Cardiac muscle cell (in vitro differentiated cells and primary cell): ENCODE measurements around the gene ZNF207. TPM values are rescaled to one million over a fixed set of nuclear protein-coding genes. Genes with fewer than 3 reads are reported as not detected.
"Not testable (repeated sequence)": the region's sequence is repeated elsewhere in the genome, so short reads cannot be mapped to it uniquely, and the experiment has no call there.

Experiments
- DNase-seq, 2 donors: peaks; one replicate each; pipeline versions ENCODE4 v3.0.0 to v3.0.0-alpha.2; 2010 to 2017; ENCODE audit warnings: low read depth in 1 of 2, low spot score in 1 of 2
- H3K27ac ChIP-seq: fragments of 200-600 bp; sonication (generic); 2 replicates; pipeline ENCODE4 v1.5.1; 2016
- H3K27me3 ChIP-seq: fragments of 200-600 bp; sonication (generic); 2 replicates; pipeline ENCODE4 v1.6.0; 2016; ENCODE audit warnings: control low read depth
- H3K36me3 ChIP-seq: fragments of 200-600 bp; sonication (generic); 2 replicates; pipeline ENCODE4 v1.5.1; 2016; ENCODE audit warnings: control low read depth
- H3K4me1 ChIP-seq: fragments of 200-600 bp; sonication (generic); 2 replicates; pipeline ENCODE4 v1.8.1; 2017; ENCODE audit warnings: low read depth, mild to moderate bottlenecking, mixed run types
- H3K4me3 ChIP-seq: fragments of 200-600 bp; sonication (generic); 2 replicates; pipeline ENCODE4 v1.5.1; 2016; ENCODE audit warnings: mild to moderate bottlenecking
- H3K9me3 ChIP-seq: fragments of 200-600 bp; sonication (generic); 2 replicates; pipeline ENCODE4 v1.5.1; 2017; ENCODE audit warnings: low read depth, mild to moderate bottlenecking, control low read depth
- CTCF ChIP-seq: IDR thresholded peaks from 2 replicates; pipeline ENCODE4 v1.5.1; 2012; ENCODE audit warnings: low read depth, mild to moderate bottlenecking, low read length
- polyA plus RNA-seq: library from polyadenylated mRNA; unstranded; fragments of >200 nt; fragmentation: Nextera tagmentation; extraction: Ambion mirVana; gene quantifications from 2 replicates; pipeline ENCODE4 v1.2.1, GENCODE V29; 2016
- total RNA-seq: library from RNA; depleted of rRNA; stranded (reverse); fragments of >200 nt; gene quantifications from 2 replicates; pipeline ENCODE4 v1.2.3, GENCODE V29; 2016

Gene ZNF207
- total and polyA plus RNA-seq, 2 experiments from 2014 or later = 114 to 135 TPM

GRCh38 chr17:32383926-32384434 lies 34.0 kb downstream of the ZNF207 start:
- DNase-seq = no peak
- H3K27ac ChIP-seq = no peak overlapping the region
- no peak for TF ChIP-seq CTCF
- H3K4me3 ChIP-seq = no peak overlapping the region
- no peaks in the 10 kb centered on the region for H3K9me3 ChIP-seq
- H3K4me1 ChIP-seq = no peaks in the 10 kb centered on the region
- no peaks in the 10 kb centered on the region for H3K27me3 ChIP-seq
- peaks cover 28% of the 10 kb centered on the region for H3K36me3 ChIP-seq

- H3K36me3 ChIP-seq = peaks cover 17% of the 10 kb centered on the region
- H3K4me3 ChIP-seq = no peak overlapping the region
These were observed 35.2 kb downstream of the ZNF207 start for GRCh38 chr17:32385121-32385520.

GRCh38 chr17:32385971-32386370 lies 36.0 kb downstream of the ZNF207 start:
- no peak overlapping the region for H3K4me3 ChIP-seq
- peaks cover 12% of the 10 kb centered on the region for H3K36me3 ChIP-seq
- no peak for TF ChIP-seq CTCF
- H3K27ac ChIP-seq = no peak overlapping the region
- H3K27me3 ChIP-seq = no peaks in the 10 kb centered on the region
- H3K4me1 ChIP-seq = no peaks in the 10 kb centered on the region
- DNase-seq = no peak
- H3K9me3 ChIP-seq = no peaks in the 10 kb centered on the region

More at GRCh38 chr17:32385121-32385520, 35.2 kb downstream of the ZNF207 start:
- no peak for DNase-seq
- H3K27me3 ChIP-seq = no peaks in the 10 kb centered on the region
- H3K4me1 ChIP-seq = no peaks in the 10 kb centered on the region
- no peaks in the 10 kb centered on the region for H3K9me3 ChIP-seq
- no peak for TF ChIP-seq CTCF
- H3K27ac ChIP-seq = no peak overlapping the region

- Histone ChIP-seq H3K9me3 (no peaks in the 10 kb centered on the region), H3K36me3 (peaks cover 9% of the 10 kb centered on the region), H3K4me1 (no peaks in the 10 kb centered on the region), H3K4me3 (no peak overlapping the region), H3K27me3 (no peaks in the 10 kb centered on the region), H3K27ac (no peak overlapping the region)
- no peak for TF ChIP-seq CTCF
- DNase-seq = no peak
These were observed 36.9 kb downstream of the ZNF207 start for GRCh38 chr17:32386844-32387243.

GRCh38 chr17:32388128-32388527 lies 38.2 kb downstream of the ZNF207 start:
- not testable (repeated sequence) for H3K4me1 ChIP-seq, H3K36me3 ChIP-seq, H3K9me3 ChIP-seq, DNase-seq, H3K27me3 ChIP-seq, H3K4me3 ChIP-seq, H3K27ac ChIP-seq

- no peak for TF ChIP-seq CTCF
- Histone ChIP-seq H3K4me1 (no peaks in the 10 kb centered on the region), H3K36me3 (no peaks in the 10 kb centered on the region), H3K27ac (no peak overlapping the region), H3K9me3 (no peaks in the 10 kb centered on the region), H3K4me3 (no peak overlapping the region), H3K27me3 (no peaks in the 10 kb centered on the region)
- peak in 1 of 2 donors; percentile 51 for DNase-seq
These were observed 38.9 kb downstream of the ZNF207 start for GRCh38 chr17:32388613-32389459.
